Measurements from ENCODE around the gene NUAK1.

The NUAK1 gene

DNA sequence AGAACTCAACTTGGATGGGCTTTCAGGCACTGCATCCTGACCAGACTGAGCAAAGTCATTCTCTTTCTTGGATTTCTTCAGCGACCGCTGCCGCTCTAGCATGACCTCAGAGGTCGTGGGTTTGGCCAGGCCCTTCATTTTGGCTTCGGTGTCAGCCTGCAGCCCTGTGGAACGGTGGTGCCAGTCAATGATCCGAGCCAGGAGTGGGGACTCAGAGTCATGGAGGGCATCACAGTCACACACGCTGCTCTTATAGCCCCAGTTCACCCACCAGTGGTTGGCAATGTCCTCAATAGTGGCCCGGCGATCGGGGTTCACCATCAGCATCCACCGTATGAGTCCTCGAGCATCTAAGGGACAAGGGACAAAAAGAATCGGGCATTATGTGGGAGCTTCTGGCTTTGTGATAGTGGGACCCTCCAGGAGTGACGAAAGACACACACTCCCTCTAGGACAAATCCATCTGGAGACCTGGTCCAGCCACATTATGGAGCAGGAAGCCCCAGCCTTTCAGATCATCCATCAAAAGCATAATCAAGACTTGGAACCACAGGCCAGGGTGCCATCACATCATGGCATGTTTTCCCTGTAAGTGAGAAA lies 71.0 kb downstream of the NUAK1 start:
- H3K4me3 ChIP-seq (ENCODE audit: low read depth, low read length): no peak overlapping the region
- no peak for DNase-seq (ENCODE audit: low read depth, low spot score)
- no peak for TF ChIP-seq CTCF (IDR thresholded peaks at IDR 0.05; ENCODE audit: low read depth, low read length)
- in situ Hi-C loops (cut with HindIII; ENCODE audit: low sequenced_read_pairs): no loop called here

DNA sequence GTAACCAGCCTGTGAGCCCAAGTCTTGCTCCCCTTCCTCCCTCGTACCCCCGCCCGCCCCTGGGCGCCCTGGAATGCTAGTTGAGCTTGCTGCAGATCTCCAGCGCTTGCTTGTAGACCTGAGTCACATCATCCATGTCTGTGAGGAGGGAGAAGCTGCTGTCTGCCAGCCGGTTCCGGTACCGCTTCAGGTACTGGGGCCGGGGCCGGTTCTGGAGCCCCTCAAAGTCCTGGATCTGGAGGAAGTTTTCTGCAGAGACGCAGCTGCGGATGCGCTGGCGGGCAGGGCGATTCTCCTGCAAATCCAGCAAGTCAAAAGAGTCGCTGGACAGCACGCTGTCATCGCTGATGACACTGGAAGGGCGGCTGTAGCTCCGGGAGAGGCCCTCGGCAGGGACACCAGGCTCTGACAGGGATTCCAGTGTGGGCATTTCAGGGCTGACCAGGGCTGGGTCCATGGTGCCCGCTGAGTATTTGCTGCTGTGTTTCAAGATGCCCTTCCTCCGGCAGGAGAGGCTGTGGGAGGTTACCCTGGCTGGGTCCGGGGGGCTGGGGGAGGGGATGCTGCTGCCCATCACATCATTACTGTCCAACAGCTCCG lies 71.9 kb downstream of the NUAK1 start:
- no peak for TF ChIP-seq CTCF (IDR thresholded peaks at IDR 0.05; ENCODE audit: low read depth, low read length)
- in situ Hi-C loops (cut with HindIII; ENCODE audit: low sequenced_read_pairs): no loop called here

GRCh38 chr12:106066051-106066705 lies 72.6 kb downstream of the NUAK1 start:
- no peak overlapping the region for H3K4me3 ChIP-seq (ENCODE audit: low read depth, low read length)
- no peak for TF ChIP-seq CTCF (IDR thresholded peaks at IDR 0.05; ENCODE audit: low read depth, low read length)
- in situ Hi-C loops (cut with HindIII; ENCODE audit: low sequenced_read_pairs): no loop called here
- no peak for DNase-seq (ENCODE audit: low read depth, low spot score)

More for the DNA sequence above, 71.9 kb downstream of the NUAK1 start:
- H3K4me3 ChIP-seq (ENCODE audit: low read depth, low read length): no peak overlapping the region
- DNase-seq (ENCODE audit: low read depth, low spot score): no peak

DNA sequence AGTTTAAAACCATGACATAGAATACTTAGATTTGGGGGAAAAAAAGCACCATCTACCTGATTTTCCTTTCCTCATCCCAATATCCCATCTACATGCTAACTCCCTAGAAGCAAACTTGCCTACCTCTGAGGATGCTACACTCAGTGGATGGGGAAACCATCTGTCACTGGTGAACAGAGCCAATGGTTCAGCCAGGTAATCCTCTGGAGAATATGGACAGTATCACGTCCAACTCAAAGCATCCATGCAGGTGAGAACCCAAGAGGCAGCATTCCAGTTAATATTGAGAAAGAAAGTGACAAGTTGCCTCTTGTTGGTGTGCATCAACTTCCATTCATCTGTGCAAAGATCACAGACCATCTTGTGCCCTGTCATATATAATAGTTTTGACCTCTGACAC lies 73.2 kb downstream of the NUAK1 start:
- TF ChIP-seq CTCF (IDR thresholded peaks at IDR 0.05; ENCODE audit: low read depth, low read length): no peak

DNA sequence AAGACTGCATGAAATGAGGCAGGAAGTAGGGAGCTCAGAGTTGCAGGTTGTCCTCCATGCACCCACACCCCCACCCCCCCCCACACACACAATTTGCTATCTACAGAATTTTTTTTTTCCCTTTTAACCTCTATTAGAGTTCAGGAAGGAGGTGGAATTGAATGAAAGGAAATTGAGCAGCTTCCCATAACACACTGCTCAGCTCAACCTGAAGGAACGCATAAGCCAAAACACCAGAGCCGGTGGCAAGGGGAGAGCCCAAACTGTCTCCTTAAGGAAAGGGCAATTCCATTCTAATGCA lies 74.1 kb downstream of the NUAK1 start:
- in situ Hi-C loops (cut with HindIII; ENCODE audit: low sequenced_read_pairs): no loop called here
- H3K4me3 ChIP-seq (ENCODE audit: low read depth, low read length): no peak overlapping the region
- no peak for DNase-seq (ENCODE audit: low read depth, low spot score)

More for the DNA sequence above, 73.2 kb downstream of the NUAK1 start:
- in situ Hi-C loops (cut with HindIII; ENCODE audit: low sequenced_read_pairs): no loop called here
- H3K4me3 ChIP-seq (ENCODE audit: low read depth, low read length): no peak overlapping the region
- no peak for DNase-seq (ENCODE audit: low read depth, low spot score)

More for the DNA sequence above, 74.1 kb downstream of the NUAK1 start:
- no peak for TF ChIP-seq CTCF (IDR thresholded peaks at IDR 0.05; ENCODE audit: low read depth, low read length)
